Transverse colon (tissue), 4 donors: ENCODE measurements around the gene IGDCC3. TPM values are rescaled to one million over a fixed set of nuclear protein-coding genes. Genes with fewer than 3 reads are reported as not detected.

Source experiments
- DNase-seq: peaks from one replicate; pipeline ENCODE4 v3.0.0-alpha.2; 2019
- H3K27ac ChIP-seq, 4 donors: fragments of 200-600 bp; sonication (generic); 2 replicates each; pipeline ENCODE4 v1.5.1; 2016 to 2018; ENCODE audit warnings: inconsistent platforms in 4 of 4
- H3K27me3 ChIP-seq: fragments of 200-600 bp; sonication (generic); 2 replicates; pipeline ENCODE4 v1.5.1; 2017; ENCODE audit warnings: inconsistent platforms
- H3K36me3 ChIP-seq, 4 donors: fragments of 200-600 bp; sonication (generic); 2 replicates each; pipeline ENCODE4 v1.5.1; 2017 to 2019; ENCODE audit warnings: inconsistent platforms in 4 of 4
- H3K4me1 ChIP-seq, 4 donors: fragments of 200-600 bp; sonication (generic); 2 replicates each; pipeline ENCODE4 v1.5.1; 2017 to 2020; ENCODE audit warnings: inconsistent platforms in 4 of 4
- H3K4me3 ChIP-seq, 4 donors: fragments of 200-600 bp; sonication (generic); 1 replicate in 1 of 4; 2 replicates in 3 of 4; pipeline versions ENCODE4 v1.5.1 to v1.6.1; 2017 to 2019; ENCODE audit warnings: inconsistent platforms in 4 of 4
- H3K9me3 ChIP-seq, 2 donors: fragments of 200-600 bp; sonication (generic); 2 replicates each; pipeline ENCODE4 v1.5.1; 2017 to 2019; ENCODE audit warnings: inconsistent platforms in 2 of 2
- EP300 ChIP-seq: sonication (generic); formaldehyde crosslinking; IDR thresholded peaks from one replicate; pipeline ENCODE4 v1.6.1; 2017; ENCODE audit warnings: antibody characterized with exemption, low read depth
- POLR2A ChIP-seq: fragments of 450-650 bp; IDR thresholded peaks from one replicate; pipeline ENCODE4 v1.6.1; 2016; ENCODE audit warnings: antibody characterized with exemption, mild to moderate bottlenecking, moderate library complexity
- POLR2AphosphoS5 ChIP-seq, 3 donors: sonication (generic); formaldehyde crosslinking; IDR thresholded peaks; one replicate each; pipeline ENCODE4 v1.6.1; 2016; ENCODE audit warnings: antibody characterized with exemption in 3 of 3
- WGBS, 2 donors: methylation state at CpG; one replicate each; pipeline ENCODE4 v1.1.5; 2018; ENCODE audit warnings: low coverage in 1 of 2; 5-methylcytosine and 5-hydroxymethylcytosine counted together
- in situ Hi-C, 4 donors: fragments of 200-750 bp; cut with MboI; loops; one replicate each; pipeline versions ENCODE4 v1.15.0 to v1.15.1; 2017; ENCODE audit warnings: low sequenced_read_pairs in 3 of 4, low pct_ligation_motif_present in 1 of 4, low pct_unique_long_range_greater_than_20kb in 1 of 4
- intact Hi-C: fragments of 100-400 bp; cut with DNase I; formaldehyde crosslinking; loops from one replicate; pipeline ENCODE4 v1.15.1; 2023; ENCODE audit warnings: low total_unique reads
- total RNA-seq, 4 donors: library from RNA; depleted of rRNA; stranded (reverse); fragments of >200 nt; gene quantifications; one replicate each; pipeline ENCODE4 v1.1.0, GENCODE V29; 2016
- TF ChIP-seq, protein P1 (sequence below), 5 experiments: fragments of 200-600 bp in 3 of 5; fragments of 450-650 bp in 2 of 5; sonication (generic) in 3 of 5; IDR thresholded peaks; 1 replicate in 2 of 5; 2 replicates in 3 of 5; pipeline ENCODE4 v1.5.1; 2016 to 2017; ENCODE audit warnings: antibody characterized with exemption in 5 of 5, inconsistent platforms in 3 of 5, mild to moderate bottlenecking in 2 of 5, moderate library complexity in 1 of 5

The IGDCC3 gene
- total RNA-seq, 4 donors from 2014 or later: not detected

- no peaks in the 10 kb centered on the region for H3K36me3 ChIP-seq
- peaks cover 29% of the 10 kb centered on the region for H3K27me3 ChIP-seq
- no peak overlapping the region for H3K4me3 ChIP-seq
- H3K4me1 ChIP-seq: no peaks in the 10 kb centered on the region
- DNase-seq: no peak
- no peak overlapping the region for H3K27ac ChIP-seq
- intact Hi-C loops (no loop called here), in situ Hi-C loops (no loop called here)
- TF ChIP-seq POLR2A: no peak
- no peak for TF ChIP-seq EP300
- TF ChIP-seq POLR2AphosphoS5 (IDR thresholded peaks at IDR 0.05): no peak
- TF ChIP-seq, protein P1, sequence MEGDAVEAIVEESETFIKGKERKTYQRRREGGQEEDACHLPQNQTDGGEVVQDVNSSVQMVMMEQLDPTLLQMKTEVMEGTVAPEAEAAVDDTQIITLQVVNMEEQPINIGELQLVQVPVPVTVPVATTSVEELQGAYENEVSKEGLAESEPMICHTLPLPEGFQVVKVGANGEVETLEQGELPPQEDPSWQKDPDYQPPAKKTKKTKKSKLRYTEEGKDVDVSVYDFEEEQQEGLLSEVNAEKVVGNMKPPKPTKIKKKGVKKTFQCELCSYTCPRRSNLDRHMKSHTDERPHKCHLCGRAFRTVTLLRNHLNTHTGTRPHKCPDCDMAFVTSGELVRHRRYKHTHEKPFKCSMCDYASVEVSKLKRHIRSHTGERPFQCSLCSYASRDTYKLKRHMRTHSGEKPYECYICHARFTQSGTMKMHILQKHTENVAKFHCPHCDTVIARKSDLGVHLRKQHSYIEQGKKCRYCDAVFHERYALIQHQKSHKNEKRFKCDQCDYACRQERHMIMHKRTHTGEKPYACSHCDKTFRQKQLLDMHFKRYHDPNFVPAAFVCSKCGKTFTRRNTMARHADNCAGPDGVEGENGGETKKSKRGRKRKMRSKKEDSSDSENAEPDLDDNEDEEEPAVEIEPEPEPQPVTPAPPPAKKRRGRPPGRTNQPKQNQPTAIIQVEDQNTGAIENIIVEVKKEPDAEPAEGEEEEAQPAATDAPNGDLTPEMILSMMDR (IDR thresholded peaks at IDR 0.05): no peak
- H3K9me3 ChIP-seq: no peaks in the 10 kb centered on the region
- WGBS, 2 donors: 84% methylated on average over 32 of the region's 32 CpGs; no CpG with 5 or more reads in 1 of the 2 donors
These were observed 15.9 kb downstream of the IGDCC3 start for GRCh38 chr15:65361708-65362459.

- Histone ChIP-seq H3K27ac (no peak overlapping the region), H3K4me1 (peaks cover 5 to 7% (median 6%) of the 10 kb centered on the region in 4 donors), H3K36me3 (no peaks in the 10 kb centered on the region), H3K4me3 (no peak overlapping the region), H3K9me3 (no peaks in the 10 kb centered on the region), H3K27me3 (peaks cover 43% of the 10 kb centered on the region)
- WGBS, 2 donors: 60 to 88% methylated on average over 1 of the region's 1 CpG
- in situ Hi-C loops (no loop called here), intact Hi-C loops (no loop called here)
- no peak for DNase-seq
- TF ChIP-seq EP300 (no peak), POLR2AphosphoS5 (IDR thresholded peaks at IDR 0.05) (no peak), POLR2A (no peak)
- TF ChIP-seq, protein P1 (IDR thresholded peaks at IDR 0.05): no peak
These were observed 17.3 kb downstream of the IGDCC3 start for GRCh38 chr15:65360506-65360905.

GRCh38 chr15:65355988-65356353 is 21.8 kb downstream of the IGDCC3 start:
- Histone ChIP-seq H3K9me3 (no peaks in the 10 kb centered on the region), H3K36me3 (no peaks in the 10 kb centered on the region), H3K27ac (no peak overlapping the region), H3K4me1 (peaks cover 5 to 12% (median 8%) of the 10 kb centered on the region in 4 donors), H3K4me3 (peak overlapping the region; percentile 11 to 56 (median 28)), H3K27me3 (peaks cover 57% of the 10 kb centered on the region)
- in situ Hi-C loops (no loop called here), intact Hi-C loops (no loop called here)
- TF ChIP-seq, protein P1 (IDR thresholded peaks at IDR 0.05): no peak
- no peak for TF ChIP-seq POLR2A
- no peak for TF ChIP-seq POLR2AphosphoS5 (IDR thresholded peaks at IDR 0.05)
- no peak for TF ChIP-seq EP300
- 21% methylated on average over 17 of the region's 17 CpGs; no CpG with 5 or more reads in 1 of the 2 donors for WGBS, 2 donors
- no peak for DNase-seq

DNA sequence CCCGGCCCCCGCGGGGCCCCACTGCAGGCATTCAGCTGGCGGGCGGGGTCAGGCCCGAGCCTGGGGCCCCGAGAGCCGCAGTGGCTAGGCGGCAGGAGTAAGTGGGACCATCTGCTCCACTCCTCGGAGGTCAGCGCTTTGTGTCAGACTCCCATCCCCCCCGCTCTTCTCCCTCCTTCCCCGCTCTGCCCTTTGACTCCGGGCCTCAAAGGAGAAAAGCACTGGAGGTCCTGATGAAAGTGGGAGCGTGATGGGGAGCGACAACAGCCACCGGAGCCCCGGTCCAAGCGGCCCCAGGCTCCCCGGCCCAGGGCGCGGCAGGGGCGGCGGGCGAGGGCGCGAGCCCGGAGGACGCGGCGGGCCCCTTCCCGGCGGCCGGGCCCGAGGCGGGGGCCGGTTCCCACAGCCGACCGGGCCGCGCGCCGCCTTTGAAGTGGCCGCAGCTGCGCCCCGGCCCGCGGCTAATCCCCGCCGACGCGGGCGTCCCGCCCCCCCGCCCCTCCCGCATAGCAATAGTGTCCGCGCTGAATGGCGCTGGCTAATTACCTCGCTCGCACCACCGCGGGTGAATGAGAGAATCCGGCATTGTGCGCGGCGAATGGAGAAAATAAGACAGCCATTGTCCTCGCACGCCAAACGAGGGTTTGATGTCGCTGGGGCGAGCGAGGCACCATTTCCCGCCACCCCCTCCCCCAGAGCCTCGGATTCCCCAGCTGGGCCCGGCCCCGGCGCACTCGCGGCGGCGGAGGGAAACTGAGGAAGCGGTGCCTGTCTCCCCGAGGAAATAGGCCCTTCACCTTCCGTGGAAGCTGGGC is 22.4 kb downstream of the IGDCC3 start:
- DNase-seq: no peak
- intact Hi-C loops: no loop called here
- TF ChIP-seq, protein P1 (IDR thresholded peaks at IDR 0.05): no peak
- TF ChIP-seq POLR2A (no peak), EP300 (no peak), POLR2AphosphoS5 (IDR thresholded peaks at IDR 0.05) (no peak)
- Histone ChIP-seq H3K4me3 (peak overlapping the region; percentile 11 to 56 (median 28)), H3K36me3 (no peaks in the 10 kb centered on the region), H3K27me3 (peaks cover 57% of the 10 kb centered on the region), H3K9me3 (no peaks in the 10 kb centered on the region), H3K4me1 (peaks cover 5 to 12% (median 8%) of the 10 kb centered on the region in 4 donors), H3K27ac (no peak overlapping the region)
- WGBS, 2 donors: 8% methylated on average over 32 of the region's 85 CpGs; no CpG with 5 or more reads in 1 of the 2 donors
- in situ Hi-C loops: no loop called here
